WTC11 (cell line): ENCODE results near the gene DHX29. TPM values are rescaled to one million over a fixed set of nuclear protein-coding genes. Genes with fewer than 3 reads are reported as not detected.

Source experiments
- ATAC-seq: fragments of 200-7000 bp; cut with Tn5 transposase; 2 replicates; pipeline ENCODE4 v1.10.0; 2021; ENCODE audit warnings: mild to moderate bottlenecking, moderate library complexity
- CTCF ChIA-PET: fragments of 300-600 bp; sonication (Branson Sonifier 250); formaldehyde crosslinking; loops from one replicate; lab custom pipeline; 2021; ENCODE audit warnings: antibody characterized with exemption; lab: Charles Lee
- POLR2A ChIA-PET: fragments of 350-600 bp; sonication (Branson Sonifier 250); formaldehyde crosslinking; loops from one replicate; lab custom pipeline; 2021; ENCODE audit warnings: antibody characterized with exemption; lab: Charles Lee
- DNase-seq: peaks from one replicate; pipeline ENCODE4 v3.0.0; 2021; ENCODE audit warnings: low spot score
- H3K27ac Mint-ChIP-seq: 2 replicates; pipeline ENCODE4 v1.8.0; 2021; ENCODE audit warnings: mixed read lengths
- H3K27me3 Mint-ChIP-seq: 2 replicates; pipeline ENCODE4 v1.8.0; 2021; ENCODE audit warnings: low read depth, mild to moderate bottlenecking, moderate library complexity, mixed read lengths
- H3K36me3 Mint-ChIP-seq: 2 replicates; pipeline ENCODE4 v1.8.0; 2021; ENCODE audit warnings: mixed read lengths
- H3K4me1 Mint-ChIP-seq: 2 replicates; pipeline ENCODE4 v1.8.0; 2022; ENCODE audit warnings: mixed read lengths
- H3K4me3 Mint-ChIP-seq: 2 replicates; pipeline ENCODE4 v1.8.0; 2021; ENCODE audit warnings: mild to moderate bottlenecking, moderate library complexity, mixed read lengths
- H3K9me3 Mint-ChIP-seq: 2 replicates; pipeline ENCODE4 v1.8.0; 2021; ENCODE audit warnings: mixed read lengths
- ATF6 ChIP-seq: sonication (generic); formaldehyde crosslinking; IDR thresholded peaks from 2 replicates; pipeline ENCODE4 v1.8.1; 2023; ENCODE audit warnings: mild to moderate bottlenecking, missing genetic modification reagents
- CBFB ChIP-seq: sonication (generic); formaldehyde crosslinking; IDR thresholded peaks from 2 replicates; pipeline ENCODE4 v1.8.1; 2022; ENCODE audit warnings: mild to moderate bottlenecking, low read depth, missing genetic modification reagents
- CREM ChIP-seq: sonication (generic); formaldehyde crosslinking; IDR thresholded peaks from 2 replicates; pipeline ENCODE4 v1.8.1; 2022; ENCODE audit warnings: mild to moderate bottlenecking, missing genetic modification reagents, moderate library complexity
- EMX1 ChIP-seq: fragments of 250-450 bp; sonication (Bioruptor Pico); IDR thresholded peaks from 2 replicates; pipeline ENCODE4 v1.8.0; 2021; ENCODE audit warnings: mild to moderate bottlenecking
- ESRRA ChIP-seq: sonication (generic); formaldehyde crosslinking; IDR thresholded peaks from 2 replicates; pipeline ENCODE4 v1.8.1; 2022; ENCODE audit warnings: mild to moderate bottlenecking, missing genetic modification reagents, borderline replicate concordance
- FOXP1 ChIP-seq: sonication (generic); formaldehyde crosslinking; IDR thresholded peaks from 2 replicates; pipeline ENCODE4 v1.8.0; 2022; ENCODE audit warnings: missing genetic modification reagents, mild to moderate bottlenecking, moderate library complexity, borderline replicate concordance
- IRF2 ChIP-seq: sonication (generic); formaldehyde crosslinking; IDR thresholded peaks from 2 replicates; pipeline ENCODE4 v1.8.0; 2022; ENCODE audit warnings: low read depth, missing genetic modification reagents, borderline replicate concordance
- NR1H2 ChIP-seq: sonication (generic); formaldehyde crosslinking; IDR thresholded peaks from 2 replicates; pipeline ENCODE4 v1.9.0; 2021; ENCODE audit warnings: mild to moderate bottlenecking, moderate library complexity, missing genetic modification reagents
- NR3C1 ChIP-seq: sonication (generic); formaldehyde crosslinking; conservative IDR thresholded peaks from 2 replicates; pipeline ENCODE4 v1.8.1; 2023; ENCODE audit warnings: low read depth, mild to moderate bottlenecking, missing genetic modification reagents
- OVOL2 ChIP-seq: fragments of 250-450 bp; sonication (Bioruptor Pico); IDR thresholded peaks from 2 replicates; pipeline ENCODE4 v1.9.0; 2021; ENCODE audit warnings: mild to moderate bottlenecking, borderline replicate concordance
- SOX15 ChIP-seq: fragments of 250-450 bp; sonication (Bioruptor Pico); IDR thresholded peaks from 2 replicates; pipeline ENCODE4 v1.9.0; 2021; ENCODE audit warnings: mild to moderate bottlenecking
- TEAD1 ChIP-seq: sonication (generic); formaldehyde crosslinking; IDR thresholded peaks from 2 replicates; pipeline ENCODE4 v1.8.0; 2022; ENCODE audit warnings: mild to moderate bottlenecking, missing genetic modification reagents
- ZBTB21 ChIP-seq: sonication (generic); formaldehyde crosslinking; IDR thresholded peaks from 2 replicates; pipeline ENCODE4 v1.8.1; 2023; ENCODE audit warnings: mild to moderate bottlenecking, missing genetic modification reagents, borderline replicate concordance
- ZNF138 ChIP-seq: sonication (generic); formaldehyde crosslinking; conservative IDR thresholded peaks from 2 replicates; pipeline ENCODE4 v1.8.1; 2022; ENCODE audit warnings: mild to moderate bottlenecking, moderate library complexity, missing genetic modification reagents
- ZNF423 ChIP-seq: fragments of 250-450 bp; sonication (Bioruptor Pico); IDR thresholded peaks from 2 replicates; pipeline ENCODE4 v2.1.2; 2022; ENCODE audit warnings: mild to moderate bottlenecking, moderate library complexity
- total RNA-seq: library from RNA; stranded (reverse); gene quantifications from 3 replicates; pipeline ENCODE4 v1.2.3, GENCODE V29; 2021
- TF ChIP-seq, protein P1 (sequence below): sonication (generic); formaldehyde crosslinking; IDR thresholded peaks from 2 replicates; pipeline ENCODE4 v1.8.1; 2023; ENCODE audit warnings: mild to moderate bottlenecking, missing genetic modification reagents
- TF ChIP-seq, protein P2 (sequence below): sonication (generic); formaldehyde crosslinking; IDR thresholded peaks from 2 replicates; pipeline ENCODE4 v1.8.1; 2022; ENCODE audit warnings: missing genetic modification reagents, borderline replicate concordance
- TF ChIP-seq, protein P3 (sequence below): sonication (generic); formaldehyde crosslinking; IDR thresholded peaks from 2 replicates; pipeline ENCODE4 v1.8.1; 2023; ENCODE audit warnings: mild to moderate bottlenecking, missing genetic modification reagents, moderate library complexity
- TF ChIP-seq, protein P4 (sequence below): fragments of 250-450 bp; sonication (Bioruptor Pico); IDR thresholded peaks from 2 replicates; pipeline ENCODE4 v1.9.0; 2021; ENCODE audit warnings: mild to moderate bottlenecking, borderline replicate concordance
- TF ChIP-seq, protein P5 (sequence below): sonication (generic); formaldehyde crosslinking; IDR thresholded peaks from 2 replicates; pipeline ENCODE4 v1.8.0; 2023; ENCODE audit warnings: missing genetic modification reagents

The DHX29 gene
- total RNA-seq, 1 experiment from 2014 or later = 29.7 TPM

DNA sequence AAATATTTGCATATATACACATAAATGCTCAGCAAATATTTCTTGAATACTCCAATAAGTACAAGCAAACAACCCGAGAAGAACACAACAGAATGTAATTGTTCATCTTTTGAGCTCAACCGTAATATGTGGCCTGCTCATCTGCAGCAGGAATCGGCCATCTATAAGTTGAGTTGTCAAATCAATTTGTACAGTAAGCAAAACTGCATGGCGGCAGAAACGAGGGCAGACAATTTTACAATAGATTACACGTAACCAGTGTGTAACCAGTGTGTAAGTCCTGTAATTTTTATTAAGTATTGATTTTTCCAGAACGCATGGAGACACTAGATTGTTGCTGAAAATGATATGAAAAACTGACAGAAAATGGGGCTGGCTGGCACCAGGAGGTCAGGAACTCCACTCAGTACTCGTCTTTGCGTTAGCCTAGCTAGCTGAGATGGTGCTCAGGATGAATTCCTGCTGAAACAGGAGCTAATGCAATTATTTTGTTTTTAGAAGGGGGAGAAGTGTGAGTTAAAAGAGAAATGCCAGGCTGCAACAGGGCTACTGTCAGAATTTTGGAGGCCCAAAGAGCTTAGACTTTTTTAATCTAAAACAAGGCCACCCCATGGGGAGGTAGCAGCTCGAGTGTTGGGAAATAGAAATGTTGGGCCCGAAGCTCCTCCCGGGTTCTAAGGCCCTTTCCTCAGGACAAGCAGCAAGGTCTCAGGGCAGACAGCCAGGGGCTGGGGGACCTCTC is 682 bp downstream of the DHX29 start:
- Mint-ChIP-seq H3K4me3 (no peak overlapping the region), H3K27me3 (no peaks in the 10 kb centered on the region), H3K27ac (no peak overlapping the region), H3K4me1 (peaks cover 13% of the 10 kb centered on the region), H3K9me3 (no peaks in the 10 kb centered on the region), H3K36me3 (peaks cover 15% of the 10 kb centered on the region)
- POLR2A ChIA-PET = interaction anchor here (1.9 kb wide), 1 partner anchor 9 kb away, joined by 4 read pairs; no protein-coding TSS in a partner anchor
- DNase-seq = no peak
- no peak for ATAC-seq
- CTCF ChIA-PET = interaction anchor here (0.9 to 2.3 kb wide), 2 partner anchors 18 to 147 kb away, joined by 4 to 8 read pairs; partner anchors contain the start of gene GPX8
- TF ChIP-seq SOX15 (CRISPR knock-in tag) = no peak
- TF ChIP-seq, protein P1, sequence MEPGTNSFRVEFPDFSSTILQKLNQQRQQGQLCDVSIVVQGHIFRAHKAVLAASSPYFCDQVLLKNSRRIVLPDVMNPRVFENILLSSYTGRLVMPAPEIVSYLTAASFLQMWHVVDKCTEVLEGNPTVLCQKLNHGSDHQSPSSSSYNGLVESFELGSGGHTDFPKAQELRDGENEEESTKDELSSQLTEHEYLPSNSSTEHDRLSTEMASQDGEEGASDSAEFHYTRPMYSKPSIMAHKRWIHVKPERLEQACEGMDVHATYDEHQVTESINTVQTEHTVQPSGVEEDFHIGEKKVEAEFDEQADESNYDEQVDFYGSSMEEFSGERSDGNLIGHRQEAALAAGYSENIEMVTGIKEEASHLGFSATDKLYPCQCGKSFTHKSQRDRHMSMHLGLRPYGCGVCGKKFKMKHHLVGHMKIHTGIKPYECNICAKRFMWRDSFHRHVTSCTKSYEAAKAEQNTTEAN (CRISPR knock-in tag) = no peak
- TF ChIP-seq NR1H2 (CRISPR knock-in tag) = no peak
- TF ChIP-seq, protein P2, sequence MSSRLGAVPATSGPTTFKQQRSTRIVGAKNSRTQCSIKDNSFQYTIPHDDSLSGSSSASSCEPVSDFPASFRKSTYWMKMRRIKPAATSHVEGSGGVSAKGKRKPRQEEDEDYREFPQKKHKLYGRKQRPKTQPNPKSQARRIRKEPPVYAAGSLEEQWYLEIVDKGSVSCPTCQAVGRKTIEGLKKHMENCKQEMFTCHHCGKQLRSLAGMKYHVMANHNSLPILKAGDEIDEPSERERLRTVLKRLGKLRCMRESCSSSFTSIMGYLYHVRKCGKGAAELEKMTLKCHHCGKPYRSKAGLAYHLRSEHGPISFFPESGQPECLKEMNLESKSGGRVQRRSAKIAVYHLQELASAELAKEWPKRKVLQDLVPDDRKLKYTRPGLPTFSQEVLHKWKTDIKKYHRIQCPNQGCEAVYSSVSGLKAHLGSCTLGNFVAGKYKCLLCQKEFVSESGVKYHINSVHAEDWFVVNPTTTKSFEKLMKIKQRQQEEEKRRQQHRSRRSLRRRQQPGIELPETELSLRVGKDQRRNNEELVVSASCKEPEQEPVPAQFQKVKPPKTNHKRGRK (CRISPR knock-in tag) = no peak
- no peak for TF ChIP-seq ESRRA
- no peak for TF ChIP-seq ZNF138 (CRISPR knock-in tag)
- no peak for TF ChIP-seq NR3C1 (CRISPR knock-in tag)
- TF ChIP-seq ZNF423 (CRISPR knock-in tag) = no peak
- TF ChIP-seq EMX1 (CRISPR knock-in tag) = no peak
- TF ChIP-seq IRF2 (CRISPR knock-in tag) = no peak
- TF ChIP-seq CBFB (CRISPR knock-in tag) = no peak
- TF ChIP-seq, protein P3, sequence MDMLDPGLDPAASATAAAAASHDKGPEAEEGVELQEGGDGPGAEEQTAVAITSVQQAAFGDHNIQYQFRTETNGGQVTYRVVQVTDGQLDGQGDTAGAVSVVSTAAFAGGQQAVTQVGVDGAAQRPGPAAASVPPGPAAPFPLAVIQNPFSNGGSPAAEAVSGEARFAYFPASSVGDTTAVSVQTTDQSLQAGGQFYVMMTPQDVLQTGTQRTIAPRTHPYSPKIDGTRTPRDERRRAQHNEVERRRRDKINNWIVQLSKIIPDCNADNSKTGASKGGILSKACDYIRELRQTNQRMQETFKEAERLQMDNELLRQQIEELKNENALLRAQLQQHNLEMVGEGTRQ = no peak
- TF ChIP-seq OVOL2 = no peak
- TF ChIP-seq CREM = no peak
- no peak for TF ChIP-seq FOXP1 (CRISPR knock-in tag)
- TF ChIP-seq, protein P4, sequence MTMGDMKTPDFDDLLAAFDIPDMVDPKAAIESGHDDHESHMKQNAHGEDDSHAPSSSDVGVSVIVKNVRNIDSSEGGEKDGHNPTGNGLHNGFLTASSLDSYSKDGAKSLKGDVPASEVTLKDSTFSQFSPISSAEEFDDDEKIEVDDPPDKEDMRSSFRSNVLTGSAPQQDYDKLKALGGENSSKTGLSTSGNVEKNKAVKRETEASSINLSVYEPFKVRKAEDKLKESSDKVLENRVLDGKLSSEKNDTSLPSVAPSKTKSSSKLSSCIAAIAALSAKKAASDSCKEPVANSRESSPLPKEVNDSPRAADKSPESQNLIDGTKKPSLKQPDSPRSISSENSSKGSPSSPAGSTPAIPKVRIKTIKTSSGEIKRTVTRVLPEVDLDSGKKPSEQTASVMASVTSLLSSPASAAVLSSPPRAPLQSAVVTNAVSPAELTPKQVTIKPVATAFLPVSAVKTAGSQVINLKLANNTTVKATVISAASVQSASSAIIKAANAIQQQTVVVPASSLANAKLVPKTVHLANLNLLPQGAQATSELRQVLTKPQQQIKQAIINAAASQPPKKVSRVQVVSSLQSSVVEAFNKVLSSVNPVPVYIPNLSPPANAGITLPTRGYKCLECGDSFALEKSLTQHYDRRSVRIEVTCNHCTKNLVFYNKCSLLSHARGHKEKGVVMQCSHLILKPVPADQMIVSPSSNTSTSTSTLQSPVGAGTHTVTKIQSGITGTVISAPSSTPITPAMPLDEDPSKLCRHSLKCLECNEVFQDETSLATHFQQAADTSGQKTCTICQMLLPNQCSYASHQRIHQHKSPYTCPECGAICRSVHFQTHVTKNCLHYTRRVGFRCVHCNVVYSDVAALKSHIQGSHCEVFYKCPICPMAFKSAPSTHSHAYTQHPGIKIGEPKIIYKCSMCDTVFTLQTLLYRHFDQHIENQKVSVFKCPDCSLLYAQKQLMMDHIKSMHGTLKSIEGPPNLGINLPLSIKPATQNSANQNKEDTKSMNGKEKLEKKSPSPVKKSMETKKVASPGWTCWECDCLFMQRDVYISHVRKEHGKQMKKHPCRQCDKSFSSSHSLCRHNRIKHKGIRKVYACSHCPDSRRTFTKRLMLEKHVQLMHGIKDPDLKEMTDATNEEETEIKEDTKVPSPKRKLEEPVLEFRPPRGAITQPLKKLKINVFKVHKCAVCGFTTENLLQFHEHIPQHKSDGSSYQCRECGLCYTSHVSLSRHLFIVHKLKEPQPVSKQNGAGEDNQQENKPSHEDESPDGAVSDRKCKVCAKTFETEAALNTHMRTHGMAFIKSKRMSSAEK = no peak
- TF ChIP-seq ZBTB21 (CRISPR knock-in tag) = no peak
- TF ChIP-seq TEAD1 (CRISPR knock-in tag) = no peak
- TF ChIP-seq, protein P5, sequence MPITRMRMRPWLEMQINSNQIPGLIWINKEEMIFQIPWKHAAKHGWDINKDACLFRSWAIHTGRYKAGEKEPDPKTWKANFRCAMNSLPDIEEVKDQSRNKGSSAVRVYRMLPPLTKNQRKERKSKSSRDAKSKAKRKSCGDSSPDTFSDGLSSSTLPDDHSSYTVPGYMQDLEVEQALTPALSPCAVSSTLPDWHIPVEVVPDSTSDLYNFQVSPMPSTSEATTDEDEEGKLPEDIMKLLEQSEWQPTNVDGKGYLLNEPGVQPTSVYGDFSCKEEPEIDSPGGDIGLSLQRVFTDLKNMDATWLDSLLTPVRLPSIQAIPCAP (CRISPR knock-in tag) = no peak
- no peak for TF ChIP-seq ATF6 (CRISPR knock-in tag)
